GM21825 (cell line): ENCODE data around the gene OR8K5.
"Not testable (repeated sequence)": the region's sequence is repeated elsewhere in the genome, so short reads cannot be mapped to it uniquely, and the experiment has no call there.

Experiments used
- ATAC-seq: cut with Tn5 transposase; IDR thresholded peaks from one replicate; pipeline ENCODE4 v1.9.1; 2021; ENCODE audit warnings: mild to moderate bottlenecking, moderate library complexity; ENCODE audit not compliant: unreplicated experiment

OR8K5 gene

DNA sequence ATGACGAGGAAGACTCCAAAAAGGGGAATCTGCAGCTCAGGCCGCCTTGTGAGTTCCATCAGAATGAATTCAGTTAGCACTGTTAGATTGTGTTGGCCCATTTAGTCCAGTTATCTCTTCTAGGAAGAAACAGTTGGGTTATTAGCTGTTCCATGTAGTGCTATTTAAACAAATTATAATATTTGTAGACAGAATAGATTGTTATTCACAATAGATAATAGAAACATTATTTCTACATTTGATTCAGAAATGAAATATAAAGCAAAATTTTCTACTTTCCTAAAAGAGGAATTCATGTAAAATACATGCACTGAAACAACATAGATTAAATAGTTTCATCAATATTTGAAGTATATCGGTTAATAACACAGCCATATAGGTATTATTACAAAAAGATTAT is at the start of gene OR8K5:
OR8K5 (minus strand) TSS at position 101 of the 400 bp plus-strand sequence; CDS start at position 101, 0 bp downstream.
- ATAC-seq, result no peak

GRCh38 chr11:56207790-56208189 is 47.7 kb upstream of the OR8K5 start:
- ATAC-seq, result no peak

DNA sequence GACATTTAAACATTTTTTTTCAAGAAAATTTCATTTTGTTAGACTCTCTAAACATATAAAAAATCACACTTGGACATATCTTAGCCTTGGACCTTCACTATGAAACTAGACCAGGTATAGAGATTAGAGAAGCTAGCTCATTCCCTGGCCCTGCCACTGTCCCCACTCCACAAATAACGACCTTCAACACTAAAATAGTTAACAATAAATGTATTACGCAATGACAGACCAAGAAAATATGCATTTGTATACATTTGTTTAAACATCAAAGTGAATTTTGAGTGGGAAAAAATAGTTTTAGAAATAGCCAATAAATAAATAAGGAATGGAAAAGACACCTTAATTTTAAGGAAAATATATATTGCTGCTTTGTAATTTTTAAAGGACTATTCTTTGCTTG is 37.2 kb upstream of the OR8K5 start:
- no peak for ATAC-seq

- no peak for ATAC-seq
Observed at GRCh38 chr11:56196705-56197104, 36.6 kb upstream of the OR8K5 start.

- ATAC-seq, result no peak
Observed at GRCh38 chr11:56188602-56189001, 28.5 kb upstream of the OR8K5 start.

GRCh38 chr11:56183459-56183858 is 23.3 kb upstream of the OR8K5 start:
- ATAC-seq, result no peak

DNA sequence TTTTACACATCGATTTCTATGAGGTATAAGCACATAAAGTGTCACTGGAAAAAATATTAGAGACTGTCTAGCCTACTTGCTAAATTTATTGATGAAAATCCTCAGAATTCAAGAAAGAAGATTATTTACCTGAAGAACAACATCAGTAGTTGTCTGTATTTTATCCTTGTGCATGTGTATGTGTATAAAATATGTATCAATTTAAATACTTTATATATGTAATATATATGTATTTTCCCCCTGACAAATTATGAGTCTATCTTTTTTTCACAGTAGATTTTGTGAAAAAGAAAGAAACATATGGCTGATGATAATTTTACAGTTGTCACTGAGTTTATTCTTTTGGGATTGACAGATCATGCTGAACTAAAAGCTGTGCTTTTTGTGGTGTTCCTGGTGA is 16.2 kb upstream of the OR8K5 start, which contains the start of gene OR5J2:
OR5J2 (plus strand) TSS at position 301 of the 400 bp plus-strand sequence; CDS start at position 301, 0 bp downstream.
- no peak for ATAC-seq

DNA sequence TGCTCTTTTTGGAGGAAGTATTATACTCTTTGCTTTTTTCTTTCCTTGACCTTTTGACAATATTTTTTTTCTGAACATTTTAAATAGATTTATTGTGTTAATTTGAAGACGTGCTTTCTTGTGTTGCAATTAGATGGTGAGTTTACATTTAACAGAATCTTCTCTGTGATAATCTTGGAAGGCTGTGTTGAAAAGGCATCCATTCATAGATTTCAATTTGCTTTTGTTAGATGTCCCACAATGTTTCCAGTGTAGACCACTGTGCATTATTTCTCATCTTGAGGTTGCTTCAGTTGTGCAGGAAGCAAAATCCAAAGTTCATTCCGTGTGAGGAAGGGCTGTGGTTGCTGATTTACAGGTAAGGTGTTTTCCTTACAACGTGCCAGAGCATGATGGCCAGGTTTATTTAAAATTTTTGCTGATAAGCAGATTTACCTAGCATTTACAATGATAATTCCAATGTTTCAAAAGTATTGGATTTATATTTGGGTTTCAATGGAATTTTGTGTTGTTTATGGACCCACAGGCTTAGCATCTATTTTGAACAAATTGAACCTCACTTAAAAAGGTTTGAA is 12.2 kb upstream of the OR8K5 start:
- no peak for ATAC-seq

GRCh38 chr11:56163804-56164203 is 3.7 kb upstream of the OR8K5 start:
- no peak for ATAC-seq

- no peak for ATAC-seq
Observed at GRCh38 chr11:56152333-56152732, 7.8 kb downstream of the OR8K5 start.

DNA sequence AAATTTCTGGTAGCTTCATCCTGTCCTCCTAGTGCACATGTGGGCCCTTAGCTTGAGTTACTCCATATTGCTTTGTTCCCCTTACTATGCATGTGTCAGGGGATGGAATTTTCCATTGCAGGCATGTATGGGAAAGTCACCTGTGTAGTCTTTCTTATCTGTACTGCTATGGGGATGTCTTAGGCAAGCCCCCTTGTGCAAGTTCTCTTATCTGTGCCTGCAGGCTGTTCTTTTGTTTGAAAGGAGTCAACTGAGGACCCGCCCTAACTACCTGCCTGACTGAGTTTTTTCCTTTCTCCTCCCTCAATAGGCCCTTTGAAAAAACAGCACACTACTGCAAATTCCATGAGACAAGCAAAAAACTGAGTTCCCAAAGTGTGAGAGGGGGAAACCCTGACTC is 8.7 kb downstream of the OR8K5 start:
- ATAC-seq, result no peak

GRCh38 chr11:56143681-56144080 is 16.4 kb downstream of the OR8K5 start:
- not testable (repeated sequence) for ATAC-seq

DNA sequence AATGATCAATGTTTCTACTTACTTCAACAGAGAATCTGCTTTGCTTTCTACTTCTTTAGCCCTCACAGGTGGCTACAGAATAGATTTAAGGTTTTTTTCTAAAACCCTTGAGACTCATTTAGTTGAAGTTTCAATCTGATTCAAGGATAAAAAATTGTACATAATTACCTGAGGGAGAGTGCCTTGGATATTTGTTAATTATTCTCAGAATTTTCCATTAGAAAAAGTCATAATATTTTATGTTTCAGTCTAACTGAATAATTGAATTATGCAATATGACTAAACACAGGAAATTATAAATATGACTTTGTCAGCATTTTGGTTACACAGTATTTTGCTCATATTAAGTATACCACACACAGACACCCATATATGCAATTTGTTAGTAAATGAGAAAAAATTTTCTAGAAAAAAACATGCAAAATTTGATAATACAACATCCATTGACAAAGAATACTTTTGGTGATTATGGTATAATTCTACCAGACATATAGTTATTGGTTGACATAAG is 19.9 kb downstream of the OR8K5 start, which contains the start of gene OR8J3:
OR8J3 (minus strand) TSS at position 51 of the 511 bp plus-strand sequence. CDS start 2,483 bp downstream, outside the sequence.
- no peak for ATAC-seq

GRCh38 chr11:56122073-56122472 is 38.0 kb downstream of the OR8K5 start, which contains the start of gene OR8H3:
TSS of gene OR8H3 (plus strand) at chr11:56122373. CDS start at chr11:56122373, 0 bp downstream.
- no peak for ATAC-seq
